Progenitor cell of endocrine pancreas (in vitro differentiated cells): ENCODE data around the gene SLC5A10. TPM values are rescaled to one million over a fixed set of nuclear protein-coding genes. Genes with fewer than 3 reads are reported as not detected.

Experiments used
- DNase-seq: peaks from one replicate; pipeline ENCODE4 v3.0.0; 2021; ENCODE audit warnings: low spot score; ENCODE audit not compliant: unreplicated experiment
- H3K27ac Mint-ChIP-seq: 2 replicates; pipeline ENCODE4 v1.8.0; 2021; ENCODE audit warnings: mild to moderate bottlenecking, moderate library complexity, mixed read lengths
- H3K27me3 Mint-ChIP-seq: 2 replicates; pipeline ENCODE4 v1.8.0; 2021; ENCODE audit warnings: mixed read lengths
- H3K36me3 Mint-ChIP-seq: 2 replicates; pipeline ENCODE4 v1.8.0; 2022; ENCODE audit warnings: mixed read lengths; ENCODE audit not compliant: insufficient read depth
- H3K4me1 Mint-ChIP-seq: 2 replicates; pipeline ENCODE4 v1.8.0; 2021; ENCODE audit warnings: low read depth, mixed read lengths
- H3K4me3 Mint-ChIP-seq: 2 replicates; pipeline ENCODE4 v1.8.0; 2021; ENCODE audit warnings: low read depth, mild to moderate bottlenecking, moderate library complexity, mixed read lengths
- H3K9me3 Mint-ChIP-seq: 2 replicates; pipeline ENCODE4 v1.8.0; 2021; ENCODE audit warnings: low read depth, mixed read lengths
- CTCF ChIP-seq: fragments of 200-600 bp; sonication (generic); IDR thresholded peaks from one replicate; pipeline ENCODE4 v1.5.0; 2021; ENCODE audit warnings: antibody characterized with exemption, mild to moderate bottlenecking; ENCODE audit not compliant: unreplicated experiment
- total RNA-seq: library from RNA; stranded (reverse); gene quantifications from 2 replicates; pipeline ENCODE4 v1.2.1, GENCODE V29; 2021

The SLC5A10 gene
- total RNA-seq, 1 donor from 2014 or later: not detected

DNA sequence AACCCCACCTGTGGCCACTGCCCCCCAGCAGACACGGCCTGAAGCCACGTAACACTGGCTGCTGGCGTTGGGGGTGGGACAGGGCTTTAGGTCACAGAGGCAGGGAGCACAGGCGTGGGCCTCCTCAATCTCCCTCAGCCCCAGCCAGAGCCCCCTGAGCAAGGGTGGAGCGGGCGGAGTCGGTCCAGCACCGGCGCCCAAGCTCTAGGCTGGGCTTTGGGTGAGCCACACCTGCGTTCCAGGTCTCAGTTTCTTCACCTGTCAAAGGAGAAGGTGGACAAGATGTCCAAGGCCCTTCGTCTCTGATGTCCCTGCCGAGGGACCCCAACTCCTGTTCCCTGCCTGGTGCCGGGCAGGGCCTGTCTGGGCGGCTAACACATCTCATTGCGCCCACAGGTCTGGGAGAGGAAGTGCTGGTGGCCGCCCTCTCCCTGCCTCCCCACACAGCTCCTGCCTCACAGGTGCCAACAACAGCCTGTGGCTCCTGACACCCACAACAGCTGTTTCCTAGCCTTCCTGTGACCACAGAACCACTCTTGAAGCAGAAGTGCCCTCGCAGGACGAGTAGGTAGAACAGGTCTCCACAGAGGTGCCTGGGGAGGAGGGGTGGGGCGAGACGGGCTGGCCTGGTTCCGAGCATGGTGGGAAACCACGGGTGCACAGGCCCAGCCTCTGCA, 40.6 kb downstream of the SLC5A10 start:
- Mint-ChIP-seq H3K27ac (no peak overlapping the region), H3K4me1 (no peaks in the 10 kb centered on the region)
- TF ChIP-seq CTCF: no peak

GRCh38 chr17:18993905-18994526, 42.1 kb downstream of the SLC5A10 start:
- H3K27ac Mint-ChIP-seq: no peak overlapping the region

More for the DNA sequence above, 40.6 kb downstream of the SLC5A10 start:
- H3K4me3 Mint-ChIP-seq: no peak overlapping the region
- H3K36me3 Mint-ChIP-seq: peaks cover 17% of the 10 kb centered on the region
- no peaks in the 10 kb centered on the region for H3K27me3 Mint-ChIP-seq
- no peak for DNase-seq
- H3K9me3 Mint-ChIP-seq: peaks cover 10% of the 10 kb centered on the region

DNA sequence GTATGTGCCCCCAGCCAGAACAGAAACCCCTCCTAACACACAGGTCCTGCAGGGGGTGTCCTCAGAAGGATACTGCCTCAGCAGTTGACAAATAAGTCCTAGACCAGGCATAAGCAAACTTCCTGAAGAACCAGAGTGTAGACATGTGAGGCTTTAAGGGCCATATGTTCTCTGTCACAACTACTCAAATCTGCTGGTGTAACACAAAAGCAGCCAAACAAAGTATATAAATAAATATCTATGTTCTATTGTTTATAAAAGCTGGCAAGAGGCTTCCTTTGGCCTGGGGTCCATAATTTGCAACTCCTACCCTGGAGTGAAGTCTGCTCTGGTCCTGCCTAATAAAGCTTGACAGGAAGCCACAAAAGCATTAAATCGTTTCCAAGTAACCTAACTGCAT, 42.7 kb downstream of the SLC5A10 start:
- peaks cover 10% of the 10 kb centered on the region for H3K9me3 Mint-ChIP-seq
- H3K27me3 Mint-ChIP-seq: no peaks in the 10 kb centered on the region
- H3K4me3 Mint-ChIP-seq: no peak overlapping the region
- no peak for DNase-seq
- H3K36me3 Mint-ChIP-seq: peaks cover 19% of the 10 kb centered on the region
- H3K4me1 Mint-ChIP-seq: no peaks in the 10 kb centered on the region
- no peak overlapping the region for H3K27ac Mint-ChIP-seq
- TF ChIP-seq CTCF: no peak

More at GRCh38 chr17:18993905-18994526, 42.1 kb downstream of the SLC5A10 start:
- Mint-ChIP-seq H3K36me3 (peaks cover 19% of the 10 kb centered on the region), H3K27me3 (no peaks in the 10 kb centered on the region), H3K9me3 (peaks cover 10% of the 10 kb centered on the region), H3K4me1 (no peaks in the 10 kb centered on the region), H3K4me3 (no peak overlapping the region)
- no peak for DNase-seq
- no peak for TF ChIP-seq CTCF

DNA sequence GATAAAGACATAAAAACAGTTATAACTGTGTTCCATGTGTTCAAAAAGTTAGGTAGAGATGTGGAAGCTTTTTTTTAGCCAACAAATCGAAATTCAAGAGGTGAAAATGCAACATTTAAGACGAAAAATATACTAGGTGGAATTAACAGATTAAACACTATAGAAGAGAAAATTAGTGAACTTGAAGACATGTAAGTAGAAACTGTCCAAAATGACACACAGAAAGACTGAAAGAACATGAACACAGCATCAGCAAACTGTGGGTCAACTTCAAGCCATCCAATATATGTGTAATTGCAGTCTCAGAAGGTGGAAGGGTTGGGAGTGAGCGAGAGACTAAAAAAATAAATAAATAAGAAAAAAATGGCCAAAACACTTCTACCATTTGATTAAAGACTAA, 43.3 kb downstream of the SLC5A10 start:
- peaks cover 17% of the 10 kb centered on the region for H3K36me3 Mint-ChIP-seq
- DNase-seq: no peak
- H3K4me1 Mint-ChIP-seq: no peaks in the 10 kb centered on the region
- no peak overlapping the region for H3K27ac Mint-ChIP-seq
- H3K27me3 Mint-ChIP-seq: no peaks in the 10 kb centered on the region
- peaks cover 10% of the 10 kb centered on the region for H3K9me3 Mint-ChIP-seq
- no peak overlapping the region for H3K4me3 Mint-ChIP-seq
- TF ChIP-seq CTCF: no peak

- H3K36me3 Mint-ChIP-seq: peaks cover 17% of the 10 kb centered on the region
- H3K4me3 Mint-ChIP-seq: no peak overlapping the region
- peaks cover 10% of the 10 kb centered on the region for H3K9me3 Mint-ChIP-seq
- H3K27me3 Mint-ChIP-seq: no peaks in the 10 kb centered on the region
- no peak overlapping the region for H3K27ac Mint-ChIP-seq
- peaks cover 10% of the 10 kb centered on the region for H3K4me1 Mint-ChIP-seq
- no peak for TF ChIP-seq CTCF
- no peak for DNase-seq
Observed at GRCh38 chr17:18996458-18996857, 44.5 kb downstream of the SLC5A10 start.
